Hepatic stellate cell (primary cell): Measurements from ENCODE around the gene PROX1.

Experiments
- DNase-seq: peaks from one replicate; pipeline ENCODE4 v3.0.0; 2011; ENCODE audit warnings: low spot score

The PROX1 gene, protein sequence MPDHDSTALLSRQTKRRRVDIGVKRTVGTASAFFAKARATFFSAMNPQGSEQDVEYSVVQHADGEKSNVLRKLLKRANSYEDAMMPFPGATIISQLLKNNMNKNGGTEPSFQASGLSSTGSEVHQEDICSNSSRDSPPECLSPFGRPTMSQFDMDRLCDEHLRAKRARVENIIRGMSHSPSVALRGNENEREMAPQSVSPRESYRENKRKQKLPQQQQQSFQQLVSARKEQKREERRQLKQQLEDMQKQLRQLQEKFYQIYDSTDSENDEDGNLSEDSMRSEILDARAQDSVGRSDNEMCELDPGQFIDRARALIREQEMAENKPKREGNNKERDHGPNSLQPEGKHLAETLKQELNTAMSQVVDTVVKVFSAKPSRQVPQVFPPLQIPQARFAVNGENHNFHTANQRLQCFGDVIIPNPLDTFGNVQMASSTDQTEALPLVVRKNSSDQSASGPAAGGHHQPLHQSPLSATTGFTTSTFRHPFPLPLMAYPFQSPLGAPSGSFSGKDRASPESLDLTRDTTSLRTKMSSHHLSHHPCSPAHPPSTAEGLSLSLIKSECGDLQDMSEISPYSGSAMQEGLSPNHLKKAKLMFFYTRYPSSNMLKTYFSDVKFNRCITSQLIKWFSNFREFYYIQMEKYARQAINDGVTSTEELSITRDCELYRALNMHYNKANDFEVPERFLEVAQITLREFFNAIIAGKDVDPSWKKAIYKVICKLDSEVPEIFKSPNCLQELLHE

DNA sequence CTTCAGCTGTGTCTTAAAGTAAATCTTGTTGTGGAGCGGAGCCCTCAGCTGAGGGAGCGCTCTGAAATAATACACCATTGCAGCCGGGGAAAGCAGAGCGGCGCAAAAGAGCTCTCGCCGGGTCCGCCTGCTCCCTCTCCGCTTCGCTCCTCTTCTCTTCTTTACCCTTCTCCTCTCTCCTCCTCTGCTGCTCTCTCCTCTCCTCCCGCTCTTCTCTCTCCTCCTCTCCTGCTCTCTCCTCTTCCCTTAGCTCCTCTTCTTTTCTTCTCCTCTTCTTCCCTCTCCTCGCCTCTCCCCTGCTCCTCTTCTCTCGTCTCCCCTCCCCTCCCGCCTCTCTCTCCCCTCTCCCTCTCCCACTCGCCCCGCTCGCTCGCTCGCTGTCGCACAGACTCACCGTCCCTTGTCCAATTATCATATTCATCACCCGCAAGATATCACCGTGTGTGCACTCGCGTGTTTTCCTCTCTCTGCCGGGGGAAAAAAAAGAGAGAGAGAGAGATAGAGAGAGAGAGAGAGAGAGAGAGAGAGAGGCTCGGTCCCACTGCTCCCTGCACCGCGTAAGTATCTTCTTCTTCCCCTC, at the start of gene PROX1:
PROX1 (plus strand) TSS at position 47 of the 580 bp plus-strand sequence. CDS start 8,563 bp downstream, outside the sequence.
- no peak for DNase-seq

DNA sequence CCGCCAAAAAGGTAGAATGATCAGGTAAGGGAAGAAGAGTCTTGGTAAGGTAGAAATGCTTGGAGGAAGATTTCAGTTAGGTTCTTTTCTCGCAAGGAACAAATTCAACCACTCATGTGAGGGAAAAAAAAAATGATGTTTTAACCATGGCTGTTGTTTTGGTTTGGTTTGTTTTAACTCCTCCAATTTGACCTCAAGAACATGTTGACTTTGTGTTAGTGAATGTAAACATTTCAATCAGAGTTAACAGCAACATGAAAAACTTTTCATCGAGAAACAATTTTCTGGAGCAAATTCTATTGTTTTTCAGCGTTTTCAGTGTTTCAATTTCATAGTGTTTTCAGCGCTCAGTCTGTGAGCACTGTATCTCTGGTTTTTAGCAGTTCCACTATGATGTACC, 49.0 kb upstream of the PROX1 start:
- DNase-seq: no peak

DNA sequence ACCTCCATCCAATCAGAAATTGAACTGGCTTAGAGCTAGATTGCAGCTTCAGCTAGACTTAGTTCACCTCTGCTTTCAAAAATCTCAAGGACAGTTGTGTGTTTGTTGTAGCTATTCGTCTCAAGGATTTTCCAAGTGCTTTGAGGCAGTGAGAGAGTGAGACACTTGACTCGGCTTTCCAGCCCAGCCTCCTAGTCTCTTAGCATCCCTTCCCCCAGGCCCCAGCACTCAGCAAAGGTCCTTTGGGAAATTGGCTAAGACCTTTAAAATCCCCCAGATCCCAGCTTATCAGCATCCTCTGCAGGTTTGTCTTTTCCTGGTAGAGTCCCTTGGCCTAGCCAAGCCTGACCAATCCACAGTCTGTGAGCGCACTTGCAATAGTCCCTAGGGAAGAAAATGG, 47.9 kb upstream of the PROX1 start:
- no peak for DNase-seq

DNA sequence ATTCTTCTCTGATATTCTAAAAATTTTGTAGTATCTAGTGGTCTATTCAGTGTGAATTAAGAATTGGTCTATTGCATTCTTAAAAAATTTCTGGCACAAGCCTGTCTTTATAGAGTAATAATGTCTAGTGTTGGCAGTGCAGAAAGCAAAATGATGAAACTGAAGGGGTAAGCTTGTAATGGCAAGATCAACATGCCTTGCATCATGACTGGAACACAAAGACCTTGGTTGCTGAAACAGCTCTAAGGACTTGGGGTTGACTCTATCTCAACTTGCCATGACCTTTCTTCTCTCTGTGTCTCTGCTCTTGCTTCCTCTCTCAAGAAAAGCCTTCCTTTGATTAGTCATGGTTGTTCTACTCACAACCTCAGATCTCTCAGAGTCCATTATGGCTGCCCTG, 46.8 kb upstream of the PROX1 start:
- no peak for DNase-seq

DNA sequence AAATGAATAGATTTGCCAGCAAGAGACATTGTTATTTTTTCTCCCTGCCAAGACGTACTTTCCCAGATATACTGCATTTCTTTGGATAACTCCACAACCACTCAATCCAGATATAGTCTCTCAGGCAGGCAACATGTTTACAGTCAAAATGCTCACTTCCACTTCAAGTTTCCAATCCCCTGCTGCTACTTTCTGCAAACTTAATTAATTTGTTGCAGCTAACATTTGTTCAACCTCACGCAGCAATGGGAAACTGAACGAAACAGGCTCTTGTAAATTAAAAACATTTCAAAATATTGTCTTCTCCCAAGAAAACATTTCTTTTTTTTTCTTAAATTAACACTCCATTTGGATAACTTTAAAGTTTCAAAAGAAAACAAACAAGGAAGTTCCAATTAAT, 45.7 kb upstream of the PROX1 start:
- DNase-seq: no peak

DNA sequence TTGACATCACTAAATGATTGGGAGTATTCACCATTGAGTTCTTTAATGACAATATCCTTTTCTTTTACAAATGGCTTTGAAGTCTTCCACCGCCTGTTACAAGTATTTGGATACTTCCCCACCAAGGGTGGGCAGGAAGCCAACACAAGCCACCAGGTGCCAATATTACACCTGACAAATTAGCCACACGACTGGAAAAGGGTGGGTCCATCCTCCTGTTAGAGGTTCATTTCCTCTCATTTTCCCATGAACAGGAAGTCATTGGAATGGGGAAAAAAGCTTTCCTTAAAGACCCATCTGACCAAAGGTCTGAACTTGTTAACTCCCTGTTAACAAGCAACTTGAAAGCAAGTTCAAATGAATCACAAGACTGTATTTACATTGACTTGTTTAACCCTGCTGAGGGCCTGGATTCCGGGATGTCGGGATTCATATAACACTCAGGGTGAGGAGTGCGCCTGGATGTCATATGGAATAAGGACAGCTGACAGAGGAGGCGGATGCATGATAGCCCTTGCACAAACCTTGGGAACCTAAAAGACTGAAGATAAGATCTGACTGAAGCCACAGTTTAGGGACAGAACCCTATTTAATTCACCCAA, 40.5 kb upstream of the PROX1 start:
- no peak for DNase-seq

DNA sequence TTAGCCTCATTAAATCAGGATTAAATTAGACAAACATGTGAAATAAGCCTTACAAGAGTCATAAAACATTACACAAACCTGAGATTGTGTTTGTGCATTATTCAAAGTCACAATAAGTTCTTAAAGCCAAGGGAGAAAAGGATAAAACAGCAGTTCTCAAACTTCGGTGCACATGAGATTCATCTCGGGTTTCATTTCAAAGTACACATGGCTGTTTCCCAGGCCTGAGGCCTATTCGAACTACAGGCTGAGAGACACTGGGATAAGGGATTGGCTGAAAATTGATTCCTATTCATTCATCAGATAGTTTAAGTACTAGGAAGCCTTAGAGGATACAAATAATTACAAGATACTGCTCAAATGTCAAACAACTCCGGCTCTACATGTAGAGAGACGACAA, 35.9 kb upstream of the PROX1 start:
- no peak for DNase-seq

DNA sequence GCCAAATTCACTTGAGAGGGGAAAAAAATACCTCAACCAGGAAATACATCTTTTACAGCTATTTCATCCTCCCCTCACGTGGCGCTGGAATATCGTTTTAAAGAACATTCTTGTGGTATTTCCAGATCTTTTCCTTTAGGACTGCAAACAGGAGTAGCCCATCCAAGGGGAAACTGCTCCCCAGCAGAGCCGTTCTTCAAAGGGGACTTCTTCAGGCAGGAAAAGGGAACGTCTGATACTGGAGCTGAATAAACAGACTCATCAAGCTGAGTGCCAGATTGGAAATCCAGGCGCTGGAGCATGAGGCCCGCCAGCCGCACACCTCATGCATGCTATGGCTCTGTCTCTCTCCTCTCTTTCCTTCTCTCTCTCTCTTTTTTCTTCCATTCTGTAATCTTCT, 34.0 kb upstream of the PROX1 start:
- DNase-seq: no peak

DNA sequence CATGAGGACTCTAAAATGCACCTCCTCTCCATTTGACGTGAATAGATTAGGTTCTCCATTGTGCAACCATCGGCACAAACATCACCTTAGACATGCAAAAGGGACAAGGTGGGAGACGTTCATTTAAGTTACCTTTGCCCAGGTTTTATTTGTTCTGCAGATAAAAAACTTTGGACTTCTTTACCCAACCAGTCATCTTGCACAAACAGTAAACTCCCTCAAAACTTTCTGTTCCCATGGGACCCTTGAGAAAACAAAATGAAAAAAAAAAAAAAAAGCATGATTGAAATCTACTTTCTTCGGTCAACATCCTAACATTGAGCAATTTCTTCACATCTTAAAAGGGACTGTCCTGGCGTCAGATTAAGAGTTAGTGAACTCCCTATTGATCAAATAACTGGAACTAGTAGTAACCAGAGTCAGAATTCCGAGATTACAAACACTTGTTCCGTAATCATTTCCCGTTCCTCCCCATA, 31.4 kb upstream of the PROX1 start:
- no peak for DNase-seq

DNA sequence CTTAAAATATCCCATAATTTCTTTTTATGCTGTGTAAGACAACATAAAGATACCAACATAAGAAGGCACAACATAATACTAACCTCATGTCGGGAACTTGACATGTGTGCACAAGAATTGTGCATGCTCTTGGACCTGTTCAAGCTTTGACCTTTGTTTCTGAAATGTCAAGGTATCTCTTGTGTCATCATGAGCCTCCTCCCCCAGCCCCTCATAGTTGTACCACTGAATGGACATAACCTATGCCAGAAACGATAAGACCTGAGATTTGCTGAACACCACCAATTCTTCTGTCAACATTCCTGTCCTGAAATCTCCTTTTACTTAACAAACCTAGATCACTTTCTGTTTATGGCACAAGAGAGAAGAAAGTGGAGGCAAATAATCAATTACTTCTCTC, 29.4 kb upstream of the PROX1 start:
- no peak for DNase-seq

DNA sequence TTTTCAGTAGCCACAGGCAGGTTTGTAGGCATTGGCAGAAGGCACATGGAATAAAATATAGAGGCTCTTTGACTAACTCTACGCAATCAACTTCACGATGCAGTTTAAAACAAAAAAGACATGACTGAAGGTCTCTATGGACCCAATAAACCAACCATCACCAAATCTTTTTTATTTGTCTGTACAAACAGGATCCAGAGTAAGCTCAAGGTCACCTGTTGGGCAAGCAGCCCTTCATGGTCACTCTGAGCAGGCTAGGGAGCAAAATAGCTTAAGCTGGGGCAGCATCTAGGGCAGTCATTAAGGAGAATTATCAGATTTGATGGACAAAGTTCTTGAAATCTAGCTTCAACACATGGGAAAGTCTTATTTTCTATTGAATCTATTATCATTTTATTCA, 26.8 kb upstream of the PROX1 start:
- DNase-seq: no peak

DNA sequence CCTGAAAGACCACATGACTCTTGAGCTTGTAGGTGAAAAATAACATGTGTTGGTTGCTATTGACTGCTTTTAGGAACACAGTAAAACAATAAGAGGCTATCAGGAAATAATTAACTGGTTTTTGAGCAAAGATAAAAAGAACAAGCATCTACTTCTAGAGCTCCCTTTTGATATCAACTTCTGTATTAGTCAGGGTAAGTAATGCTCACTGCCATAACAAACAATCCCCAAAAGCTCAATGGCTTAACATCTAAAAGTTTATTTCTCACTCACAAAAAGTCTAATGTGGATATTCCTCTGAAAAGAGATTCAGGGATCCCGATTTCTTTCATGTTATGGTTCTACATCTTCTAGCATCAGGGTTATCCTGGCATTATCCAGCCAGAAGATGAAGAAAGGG, 25.3 kb upstream of the PROX1 start:
- DNase-seq: no peak

DNA sequence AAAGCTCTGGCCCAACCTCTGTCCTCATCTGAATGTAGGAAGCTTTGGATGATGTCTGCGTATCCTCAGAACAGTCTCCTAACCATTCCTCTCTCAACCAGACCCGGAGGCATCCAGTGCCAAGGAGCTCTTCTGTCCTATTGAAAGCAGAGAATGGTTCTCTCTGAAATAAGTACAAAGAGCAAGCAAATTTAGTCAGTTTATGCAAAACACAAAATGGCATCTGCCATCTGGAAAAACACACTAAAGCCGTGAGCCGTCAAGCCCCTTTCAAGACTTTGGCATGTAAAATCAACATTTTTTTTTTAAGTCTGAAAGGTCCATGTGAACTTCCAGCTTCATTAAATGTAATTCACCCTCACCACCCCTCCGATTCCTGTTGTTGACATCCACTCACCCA, 21.7 kb upstream of the PROX1 start:
- DNase-seq: no peak

DNA sequence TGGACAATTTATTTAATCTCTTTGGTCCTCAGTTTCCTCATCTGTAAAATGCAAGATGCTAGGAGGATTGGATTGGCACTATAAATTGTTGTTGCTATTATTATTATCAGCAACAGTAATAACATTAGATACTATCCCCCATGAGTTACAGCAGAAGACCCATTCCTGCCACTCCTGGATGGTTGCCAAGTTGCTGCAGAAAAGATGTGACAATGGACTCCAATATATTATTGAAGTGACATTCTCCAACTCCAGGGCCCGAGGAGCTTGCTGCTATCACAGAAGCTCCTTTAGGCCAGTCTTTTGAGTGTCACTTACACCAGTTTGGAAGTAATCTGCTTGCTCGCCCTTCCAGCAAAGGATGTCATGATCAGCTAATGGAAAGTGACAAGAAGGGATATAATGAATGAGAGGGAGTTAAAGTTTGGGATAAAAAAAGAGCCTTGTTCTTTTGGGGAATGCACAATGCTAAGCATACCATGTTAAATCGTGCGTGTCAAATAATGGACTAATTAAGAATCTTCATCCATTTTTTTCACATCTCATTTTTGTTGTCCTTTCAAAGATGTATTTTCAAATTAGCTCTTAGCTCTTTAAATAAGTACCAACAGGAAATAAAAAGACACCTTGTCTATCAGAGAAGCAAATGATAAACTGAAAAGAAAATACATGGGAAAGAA, 19.5 kb upstream of the PROX1 start:
- DNase-seq: no peak

DNA sequence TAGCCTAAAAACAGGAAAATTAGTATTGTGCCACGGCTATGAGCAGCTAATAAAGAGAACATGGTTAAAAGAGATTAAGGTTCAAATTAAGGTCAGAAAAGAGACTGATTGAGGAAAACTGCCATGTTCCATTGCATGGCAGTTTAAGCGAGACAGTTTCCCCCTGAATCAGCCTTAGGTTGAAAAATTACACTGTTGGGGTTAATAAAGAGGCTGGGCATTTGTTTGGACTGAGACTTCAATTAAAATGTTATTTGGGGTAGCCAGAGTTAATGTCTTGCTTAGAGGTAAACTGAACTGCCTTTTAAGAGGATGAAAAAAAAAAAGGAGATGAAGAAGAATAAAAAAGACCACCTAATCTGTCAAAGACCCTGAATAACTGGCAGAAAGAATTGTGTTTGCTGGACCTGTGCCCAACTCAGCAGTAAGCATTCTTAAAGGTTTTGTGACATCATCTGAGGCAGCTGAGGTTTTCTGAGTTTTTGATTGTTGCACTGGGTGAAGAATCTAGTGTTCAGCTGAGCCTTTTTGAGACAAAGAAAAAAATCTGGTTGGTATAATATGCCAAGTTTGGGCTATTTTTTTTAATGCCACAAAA, 17.7 kb upstream of the PROX1 start:
- no peak for DNase-seq

DNA sequence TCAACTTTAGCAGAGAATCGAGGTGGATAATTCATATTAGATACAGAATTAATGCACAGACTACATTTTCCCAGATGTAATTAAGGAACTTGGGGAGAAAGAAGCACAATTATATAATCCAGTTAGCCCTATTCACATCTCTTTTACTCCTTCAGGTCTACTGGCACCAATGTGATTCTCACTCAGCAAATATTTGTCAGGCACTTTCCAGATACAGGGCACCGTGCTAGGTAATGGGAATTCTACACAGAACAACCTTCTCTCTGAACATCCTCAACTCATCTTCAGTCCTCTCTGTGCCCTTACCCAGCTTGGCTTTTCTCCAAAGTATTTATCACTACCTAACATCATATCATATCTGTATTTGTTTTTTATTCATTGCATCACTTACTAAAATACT, 15.6 kb upstream of the PROX1 start:
- DNase-seq: no peak

DNA sequence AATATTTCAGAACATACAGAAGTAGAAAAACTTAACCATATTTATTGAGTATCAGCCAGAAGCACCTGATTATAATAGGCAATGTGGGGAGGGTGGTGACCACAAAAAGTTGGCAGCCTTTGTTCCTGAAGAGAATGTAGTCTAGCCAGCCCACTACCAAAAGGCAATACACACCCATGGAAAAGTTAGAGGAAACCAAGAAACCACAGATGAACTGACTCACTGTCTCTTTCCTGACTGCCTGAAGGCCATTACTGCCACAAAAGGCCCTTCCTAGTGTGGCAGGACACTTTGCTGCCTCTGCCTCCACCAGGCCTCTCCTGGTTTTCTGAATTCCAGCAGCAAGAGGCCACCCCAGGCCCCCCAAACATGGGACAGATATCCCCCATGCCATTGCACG, 14.6 kb upstream of the PROX1 start:
- DNase-seq: no peak

DNA sequence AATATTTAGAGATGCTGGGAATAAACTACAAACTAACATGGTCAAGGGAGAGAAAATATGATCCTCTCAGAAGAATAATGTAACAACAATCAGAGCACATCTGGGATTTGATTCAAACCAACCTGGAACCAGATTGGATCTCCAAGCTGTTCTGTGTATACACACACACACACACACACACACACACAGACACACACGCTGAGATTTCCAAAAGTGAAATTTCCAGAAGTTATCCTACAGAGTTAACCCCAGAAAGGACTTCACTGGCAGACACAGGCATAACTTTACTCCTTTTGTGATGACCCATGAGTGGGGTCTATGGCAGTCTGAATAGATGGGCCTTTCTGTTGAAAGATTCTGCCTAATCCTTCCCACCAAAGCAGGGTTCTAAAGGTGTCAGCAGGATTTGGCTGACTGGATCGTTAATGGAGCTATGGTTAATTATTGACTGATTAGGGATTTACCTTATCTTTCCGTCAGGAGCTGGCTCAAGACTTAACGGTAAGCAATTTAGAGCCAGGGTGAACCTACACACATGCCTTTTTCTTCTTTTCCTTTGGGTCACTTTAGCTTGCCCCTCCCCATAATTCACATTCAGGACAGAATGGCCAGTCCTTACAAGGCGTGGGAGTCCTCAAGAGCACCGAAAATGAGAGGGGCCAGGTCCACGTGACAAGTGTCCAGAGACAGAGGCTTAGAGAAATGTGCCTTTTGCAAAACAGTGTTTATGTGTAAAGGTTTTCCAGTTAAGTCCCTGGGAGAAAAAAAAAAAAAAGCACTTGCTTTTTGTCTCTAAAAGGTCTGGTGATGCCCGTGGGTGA, 10.9 kb upstream of the PROX1 start:
- DNase-seq: no peak

DNA sequence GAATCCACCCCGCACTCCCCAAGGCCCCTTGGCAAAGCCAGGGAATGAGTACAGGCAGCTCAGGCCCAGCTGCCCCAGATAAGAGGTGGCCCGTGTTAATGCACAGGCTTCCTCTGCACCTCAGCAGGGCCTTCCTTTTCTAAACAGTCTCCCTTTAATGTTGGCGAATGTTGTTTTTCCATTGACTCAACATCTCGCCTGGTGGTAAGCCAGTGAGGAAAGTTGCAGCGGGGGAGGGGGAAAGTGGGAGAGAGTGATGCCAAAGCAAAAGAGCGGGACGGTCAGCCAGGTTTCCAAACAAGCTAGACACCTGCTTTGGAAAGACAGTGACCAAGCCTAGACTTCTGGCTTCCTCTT, 10.3 kb upstream of the PROX1 start:
- no peak for DNase-seq

DNA sequence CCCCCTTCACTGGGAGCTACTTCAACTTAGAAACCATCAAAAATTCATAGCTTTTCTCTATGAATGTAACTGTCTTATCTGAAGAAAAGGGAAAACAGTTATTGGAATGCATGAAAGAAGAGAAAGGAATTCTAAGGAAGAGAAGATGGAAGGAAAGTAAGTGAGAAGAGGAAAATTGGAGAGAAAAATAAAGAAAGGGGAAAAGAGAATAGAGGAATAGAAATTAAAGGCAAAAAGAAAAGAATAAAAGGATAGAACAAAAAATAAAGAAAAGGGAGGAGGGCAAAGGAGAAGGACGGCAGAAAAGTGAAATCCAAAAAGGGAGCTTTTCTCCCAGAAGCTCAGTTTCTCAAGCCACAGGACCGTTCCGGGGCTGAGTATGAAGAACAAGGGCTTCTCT, 9.9 kb upstream of the PROX1 start:
- no peak for DNase-seq
